Transverse colon (tissue), 4 donors: Measurements from ENCODE around the gene IKZF3.
"Not testable (repeated sequence)": the region's sequence is repeated elsewhere in the genome, so short reads cannot be mapped to it uniquely, and the experiment has no call there.

Experiments used
- EP300 ChIP-seq: sonication (generic); formaldehyde crosslinking; IDR thresholded peaks from one replicate; pipeline ENCODE4 v1.6.1; 2017; ENCODE audit warnings: antibody characterized with exemption, low read depth
- POLR2AphosphoS5 ChIP-seq, 3 donors: sonication (generic); formaldehyde crosslinking; IDR thresholded peaks; one replicate each; pipeline ENCODE4 v1.6.1; 2016; ENCODE audit warnings: antibody characterized with exemption in 3 of 3
- TF ChIP-seq, protein P1 (sequence below), 5 experiments: fragments of 200-600 bp in 3 of 5; fragments of 450-650 bp in 2 of 5; sonication (generic) in 3 of 5; IDR thresholded peaks; 1 replicate in 2 of 5; 2 replicates in 3 of 5; pipeline ENCODE4 v1.5.1; 2016 to 2017; ENCODE audit warnings: antibody characterized with exemption in 5 of 5, inconsistent platforms in 3 of 5, mild to moderate bottlenecking in 2 of 5, moderate library complexity in 1 of 5

DNA sequence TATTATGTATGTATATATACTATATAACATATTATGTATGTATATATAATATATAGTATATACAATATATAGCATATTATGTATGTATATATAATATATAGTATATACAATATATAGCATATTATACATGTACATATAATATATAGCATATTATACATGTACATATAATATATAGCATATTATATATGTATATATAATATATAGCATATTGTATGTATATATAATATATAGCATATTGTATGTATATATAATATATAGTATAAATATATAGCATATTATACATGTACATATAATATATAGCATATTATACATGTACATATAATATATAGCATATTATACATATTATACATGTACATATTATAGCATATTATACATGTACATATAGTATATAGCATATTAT, 13.9 kb downstream of the IKZF3 start:
- TF ChIP-seq, protein P1, sequence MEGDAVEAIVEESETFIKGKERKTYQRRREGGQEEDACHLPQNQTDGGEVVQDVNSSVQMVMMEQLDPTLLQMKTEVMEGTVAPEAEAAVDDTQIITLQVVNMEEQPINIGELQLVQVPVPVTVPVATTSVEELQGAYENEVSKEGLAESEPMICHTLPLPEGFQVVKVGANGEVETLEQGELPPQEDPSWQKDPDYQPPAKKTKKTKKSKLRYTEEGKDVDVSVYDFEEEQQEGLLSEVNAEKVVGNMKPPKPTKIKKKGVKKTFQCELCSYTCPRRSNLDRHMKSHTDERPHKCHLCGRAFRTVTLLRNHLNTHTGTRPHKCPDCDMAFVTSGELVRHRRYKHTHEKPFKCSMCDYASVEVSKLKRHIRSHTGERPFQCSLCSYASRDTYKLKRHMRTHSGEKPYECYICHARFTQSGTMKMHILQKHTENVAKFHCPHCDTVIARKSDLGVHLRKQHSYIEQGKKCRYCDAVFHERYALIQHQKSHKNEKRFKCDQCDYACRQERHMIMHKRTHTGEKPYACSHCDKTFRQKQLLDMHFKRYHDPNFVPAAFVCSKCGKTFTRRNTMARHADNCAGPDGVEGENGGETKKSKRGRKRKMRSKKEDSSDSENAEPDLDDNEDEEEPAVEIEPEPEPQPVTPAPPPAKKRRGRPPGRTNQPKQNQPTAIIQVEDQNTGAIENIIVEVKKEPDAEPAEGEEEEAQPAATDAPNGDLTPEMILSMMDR (IDR thresholded peaks at IDR 0.05) = not testable (repeated sequence)
- TF ChIP-seq POLR2AphosphoS5 (IDR thresholded peaks at IDR 0.05); EP300: not testable (repeated sequence)
